Erythroblast (primary cell): Measurements from ENCODE around the gene GNPTG.

Source experiments
- GATA1 ChIP-seq: IDR thresholded peaks from 2 replicates; pipeline ENCODE4 v1.6.1; 2011; ENCODE audit warnings: low read depth, mild to moderate bottlenecking, control low read depth, low read length, moderate library complexity
- POLR2A ChIP-seq: IDR thresholded peaks from 2 replicates; pipeline ENCODE4 v1.6.1; 2011; ENCODE audit warnings: mild to moderate bottlenecking, low read length

- TF ChIP-seq POLR2A (no peak), GATA1 (no peak)
Observed at GRCh38 chr16:1343428-1344242, 8.1 kb upstream of the GNPTG start.
